C4-2B (cell line): ENCODE results near the gene TP53TG3B.
"Not testable (repeated sequence)": the region's sequence is repeated elsewhere in the genome, so short reads cannot be mapped to it uniquely, and the experiment has no call there.

Source experiments
- H3K27ac ChIP-seq: fragments of 450-650 bp; 2 replicates; pipeline ENCODE4 v1.5.1; 2017

Gene TP53TG3B, protein sequence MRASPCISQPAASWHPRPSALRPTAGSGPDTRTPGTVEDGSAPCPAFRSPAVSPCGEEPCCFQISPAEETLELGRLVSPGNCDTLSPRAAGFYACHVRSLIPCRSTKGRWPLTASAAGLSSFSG

DNA sequence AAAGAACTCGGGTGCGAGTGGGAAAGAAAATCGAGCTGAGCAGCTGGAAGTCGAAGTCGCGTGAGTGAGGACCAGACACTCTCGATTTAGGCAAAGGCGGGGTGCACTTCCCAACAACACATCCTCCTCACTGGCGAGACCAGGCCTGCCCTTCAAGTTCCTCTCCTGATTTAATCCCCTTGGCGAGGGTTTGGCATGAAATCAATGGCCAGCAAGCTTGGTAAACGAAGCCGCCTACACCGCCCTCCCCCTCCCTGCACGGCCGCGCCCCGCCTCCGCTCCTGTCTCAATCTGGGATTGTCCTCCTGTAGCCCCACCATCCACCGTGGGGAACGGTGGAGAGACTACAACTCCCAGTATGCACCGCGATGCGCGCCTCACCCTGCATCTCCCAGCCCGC, at the start of gene TP53TG3B:
TP53TG3B (plus strand) TSS at position 301 of the 400 bp plus-strand sequence; CDS start at position 369, 68 bp downstream.
- H3K27ac ChIP-seq = not testable (repeated sequence)

DNA sequence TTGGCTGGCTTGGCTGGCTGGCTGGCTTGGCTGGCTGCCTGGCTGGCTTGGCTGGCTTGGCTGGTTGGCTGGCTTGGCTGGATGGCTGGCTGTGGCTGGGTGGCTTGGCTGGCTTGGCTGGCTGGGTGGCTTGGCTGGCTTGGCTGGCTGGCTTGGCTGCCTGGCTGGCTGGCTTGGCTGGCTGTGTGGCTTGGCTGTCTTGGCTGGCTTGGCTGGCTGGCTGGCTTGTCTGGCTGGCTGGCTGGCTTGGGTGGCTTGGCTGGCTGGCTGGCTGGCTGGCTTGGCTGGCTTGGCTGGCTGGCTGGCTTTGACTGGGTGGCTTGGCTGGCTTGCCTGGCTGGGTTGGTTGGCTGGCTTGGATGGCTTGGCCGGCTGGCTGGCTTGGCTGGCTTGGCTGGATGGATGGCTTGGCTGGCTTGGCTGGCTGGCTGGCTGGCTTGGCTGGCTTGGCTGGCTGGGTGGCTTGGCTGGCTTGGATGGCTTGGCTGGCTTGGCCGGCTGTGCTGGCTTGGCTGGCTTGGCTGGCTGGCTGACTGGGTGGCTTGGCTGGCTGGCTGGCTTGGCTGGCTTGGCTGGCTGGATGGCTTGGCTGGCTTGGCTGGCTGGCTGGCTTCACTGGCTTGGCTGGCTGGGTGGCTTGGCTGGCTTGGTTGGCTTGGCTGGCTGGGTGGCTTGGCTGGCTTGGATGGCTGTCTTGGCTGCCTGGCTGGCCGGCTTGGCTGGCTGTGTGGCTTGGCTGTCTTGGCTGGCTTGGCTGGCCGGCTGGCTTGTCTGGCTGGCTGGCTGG, 24.2 kb upstream of the TP53TG3B start:
- H3K27ac ChIP-seq = not testable (repeated sequence)

DNA sequence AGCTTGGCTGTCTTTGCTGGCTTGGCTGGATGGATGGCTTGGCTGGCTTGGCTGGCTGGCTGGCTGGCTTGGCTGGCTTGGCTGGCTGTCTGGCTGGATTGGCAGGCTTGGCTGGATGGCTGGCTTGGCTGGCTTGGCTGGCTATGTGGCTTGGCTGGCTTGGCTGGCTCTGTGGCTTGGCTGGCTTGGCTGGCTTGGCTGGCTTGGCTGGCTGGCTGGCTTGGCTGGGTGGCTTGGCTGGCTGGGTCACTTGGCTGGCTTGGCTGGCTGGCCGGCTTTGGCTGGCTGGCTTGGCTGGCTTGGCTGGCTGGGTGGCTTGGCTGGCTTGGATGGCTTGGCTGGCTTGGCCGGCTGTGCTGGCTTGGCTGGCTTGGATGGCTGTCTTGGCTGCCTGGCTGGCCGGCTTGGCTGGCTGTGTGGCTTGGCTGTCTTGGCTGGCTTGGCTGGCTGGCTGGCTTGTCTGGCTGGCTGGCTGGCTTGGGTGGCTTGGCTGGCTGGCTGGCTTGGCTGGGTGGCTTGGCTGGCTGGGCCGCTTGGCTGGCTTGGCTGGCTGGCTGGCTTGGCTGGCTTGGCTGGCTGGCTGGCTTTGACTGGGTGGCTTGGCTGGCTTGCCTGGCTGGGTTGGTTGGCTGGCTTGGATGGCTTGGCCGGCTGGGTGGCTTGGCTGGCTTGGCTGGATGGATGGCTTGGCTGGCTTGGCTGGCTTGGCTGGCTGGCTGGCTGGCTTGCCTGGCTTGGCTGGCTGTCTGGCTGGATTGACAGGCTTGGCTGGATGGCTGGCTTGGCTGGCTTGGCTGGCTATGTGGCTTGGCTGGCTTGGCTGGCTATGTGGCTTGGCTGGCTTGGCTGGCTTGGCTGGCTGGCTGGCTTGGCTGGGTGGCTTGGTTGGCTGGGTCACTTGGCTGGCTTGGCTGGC, 22.8 kb upstream of the TP53TG3B start:
- not testable (repeated sequence) for H3K27ac ChIP-seq

DNA sequence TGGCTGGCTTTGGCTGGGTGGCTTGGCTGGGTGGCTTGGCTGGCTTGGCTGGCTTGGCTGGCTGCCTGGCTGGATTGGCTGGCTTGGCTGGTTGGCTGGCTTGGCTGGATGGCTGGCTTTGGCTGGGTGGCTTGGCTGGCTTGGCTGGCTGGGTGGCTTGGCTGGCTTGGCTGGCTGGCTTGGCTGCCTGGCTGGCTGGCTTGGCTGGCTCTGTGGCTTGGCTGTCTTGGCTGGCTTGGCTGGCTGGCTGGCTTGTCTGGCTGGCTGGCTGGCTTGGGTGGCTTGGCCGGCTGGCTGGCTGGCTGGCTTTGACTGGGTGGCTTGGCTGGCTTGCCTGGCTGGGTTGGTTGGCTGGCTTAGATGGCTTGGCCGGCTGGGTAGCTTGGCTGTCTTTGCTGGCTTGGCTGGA, 22.1 kb upstream of the TP53TG3B start:
- not testable (repeated sequence) for H3K27ac ChIP-seq

DNA sequence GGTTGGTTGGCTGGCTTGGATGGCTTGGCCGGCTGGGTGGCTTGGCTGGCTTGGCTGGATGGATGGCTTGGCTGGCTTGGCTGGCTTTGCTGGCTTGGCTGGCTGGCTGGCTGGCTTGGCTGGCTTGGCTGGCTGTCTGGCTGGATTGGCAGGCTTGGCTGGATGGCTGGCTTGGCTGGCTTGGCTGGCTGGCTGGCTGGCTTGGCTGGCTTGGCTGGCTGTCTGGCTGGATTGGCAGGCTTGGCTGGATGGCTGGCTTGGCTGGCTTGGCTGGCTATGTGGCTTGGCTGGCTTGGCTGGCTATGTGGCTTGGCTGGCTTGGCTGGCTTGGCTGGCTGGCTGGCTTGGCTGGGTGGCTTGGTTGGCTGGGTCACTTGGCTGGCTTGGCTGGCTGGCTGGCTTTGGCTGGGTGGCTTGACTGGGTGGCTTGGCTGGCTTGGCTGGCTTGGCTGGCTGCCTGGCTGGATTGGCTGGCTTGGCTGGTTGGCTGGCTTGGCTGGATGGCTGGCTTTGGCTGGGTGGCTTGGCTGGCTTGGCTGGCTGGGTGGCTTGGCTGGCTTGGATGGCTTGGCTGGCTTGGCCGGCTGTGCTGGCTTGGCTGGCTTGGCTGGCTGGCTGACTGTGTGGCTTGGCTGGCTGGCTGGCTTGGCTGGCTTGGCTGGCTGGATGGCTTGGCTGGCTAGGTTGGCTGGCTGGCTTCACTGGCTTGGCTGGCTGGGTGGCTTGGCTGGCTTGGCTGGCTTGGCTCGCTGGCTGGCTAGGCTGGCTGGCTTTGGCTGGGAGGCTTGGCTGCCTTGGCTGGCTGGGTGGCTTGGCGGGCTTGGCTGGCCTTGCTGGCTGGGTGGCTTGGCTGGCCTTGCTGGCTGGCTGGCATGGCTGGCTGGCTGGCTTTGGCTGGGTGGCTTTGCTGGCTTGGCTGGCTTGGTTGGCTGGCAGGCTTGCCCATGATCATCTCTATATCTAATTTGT, 21.3 kb upstream of the TP53TG3B start:
- H3K27ac ChIP-seq = not testable (repeated sequence)
